HepG2 (cell line): ENCODE measurements around the gene YBX2. TPM values are rescaled to one million over a fixed set of nuclear protein-coding genes. Genes with fewer than 3 reads are reported as not detected.

Experiments used
- CCDC6 ChIP-seq: sonication (generic); formaldehyde crosslinking; IDR thresholded peaks from 2 replicates; pipeline ENCODE4 v1.8.1; 2022; ENCODE audit warnings: mild to moderate bottlenecking, missing genetic modification reagents, moderate library complexity
- GMEB2 ChIP-seq: IDR thresholded peaks from 2 replicates; pipeline ENCODE4 v1.6.1; 2016; ENCODE audit warnings: missing biosample characterization, missing genetic modification reagents, low read depth
- POLR2G ChIP-seq: fragments of 200-400 bp; formaldehyde crosslinking; IDR thresholded peaks from 2 replicates; pipeline ENCODE4 v1.6.1; 2018; ENCODE audit warnings: mild to moderate bottlenecking, low read depth, low read length, moderate library complexity
- RARA ChIP-seq: IDR thresholded peaks from 2 replicates; pipeline ENCODE4 v1.6.1; 2016; ENCODE audit warnings: missing genetic modification reagents, missing compliant biosample characterization
- SMARCE1 ChIP-seq: fragments of 450-650 bp; IDR thresholded peaks from 2 replicates; pipeline ENCODE4 v1.6.1; 2017; ENCODE audit warnings: borderline replicate concordance
- STAT5B ChIP-seq: sonication (generic); formaldehyde crosslinking; IDR thresholded peaks from 2 replicates; pipeline ENCODE4 v1.4.0; 2020; ENCODE audit warnings: missing genetic modification reagents
- ZNF318 ChIP-seq: sonication (generic); formaldehyde crosslinking; IDR thresholded peaks from 2 replicates; pipeline ENCODE4 v1.4.0; 2020; ENCODE audit warnings: mild to moderate bottlenecking, missing genetic modification reagents
- ZNF749 ChIP-seq: sonication (generic); formaldehyde crosslinking; IDR thresholded peaks from 2 replicates; pipeline ENCODE4 v1.8.0; 2022; ENCODE audit warnings: mild to moderate bottlenecking, missing genetic modification reagents, moderate library complexity, borderline replicate concordance
- ZSCAN31 ChIP-seq: sonication (generic); formaldehyde crosslinking; IDR thresholded peaks from 2 replicates; pipeline ENCODE4 v1.5.0; 2020; ENCODE audit warnings: low read depth, mild to moderate bottlenecking, missing genetic modification reagents
- polyA plus RNA-seq, 8 experiments: library from polyadenylated mRNA; depleted of rRNA in 3 of 8; stranded (reverse) in 7 of 8; unstranded in 1 of 8; fragments of >200 nt; fragmentation: Illumina TruSeq in 4 of 8; extraction: Trizol in 4 of 8; gene quantifications; 2 replicates each; pipeline versions ENCODE4 v1.2.1 to v1.2.3, GENCODE V29; 2011 to 2016; ENCODE audit warnings: low read depth in 4 of 8, missing spikeins in 1 of 8, mixed read lengths in 1 of 8; ENCODE audit not compliant: insufficient read depth in 1 of 8
- total RNA-seq, 5 experiments: library from RNA; depleted of rRNA; stranded (reverse); fragments of >200 nt; fragmentation: Illumina TruSeq; extraction: Trizol; gene quantifications; 2 replicates each; pipeline ENCODE4 v1.2.3, GENCODE V29; 2016; ENCODE audit warnings: low read depth in 1 of 5
- TF ChIP-seq, protein P1 (sequence below): sonication (generic); formaldehyde crosslinking; IDR thresholded peaks from 2 replicates; pipeline ENCODE4 v1.5.0; 2020; ENCODE audit warnings: mild to moderate bottlenecking, missing genetic modification reagents
- TF ChIP-seq, protein P2 (sequence below): sonication (generic); formaldehyde crosslinking; IDR thresholded peaks from 2 replicates; pipeline ENCODE4 v1.8.0; 2022; ENCODE audit warnings: missing genetic modification reagents, mild to moderate bottlenecking, inconsistent platforms, borderline replicate concordance
- TF ChIP-seq, protein P3 (sequence below): sonication (generic); formaldehyde crosslinking; conservative IDR thresholded peaks from 2 replicates; pipeline ENCODE4 v1.4.0; 2020; ENCODE audit warnings: missing genetic modification reagents

Gene YBX2
- total and polyA plus RNA-seq, 2 of the 13 experiments (the other 11 are each of a cell fraction or from before 2014, with no cell fraction given) = 0.12 to 0.22 TPM

GRCh38 chr17:7329374-7329996 is 35.0 kb upstream of the YBX2 start (continued):
- TF ChIP-seq, protein P1, sequence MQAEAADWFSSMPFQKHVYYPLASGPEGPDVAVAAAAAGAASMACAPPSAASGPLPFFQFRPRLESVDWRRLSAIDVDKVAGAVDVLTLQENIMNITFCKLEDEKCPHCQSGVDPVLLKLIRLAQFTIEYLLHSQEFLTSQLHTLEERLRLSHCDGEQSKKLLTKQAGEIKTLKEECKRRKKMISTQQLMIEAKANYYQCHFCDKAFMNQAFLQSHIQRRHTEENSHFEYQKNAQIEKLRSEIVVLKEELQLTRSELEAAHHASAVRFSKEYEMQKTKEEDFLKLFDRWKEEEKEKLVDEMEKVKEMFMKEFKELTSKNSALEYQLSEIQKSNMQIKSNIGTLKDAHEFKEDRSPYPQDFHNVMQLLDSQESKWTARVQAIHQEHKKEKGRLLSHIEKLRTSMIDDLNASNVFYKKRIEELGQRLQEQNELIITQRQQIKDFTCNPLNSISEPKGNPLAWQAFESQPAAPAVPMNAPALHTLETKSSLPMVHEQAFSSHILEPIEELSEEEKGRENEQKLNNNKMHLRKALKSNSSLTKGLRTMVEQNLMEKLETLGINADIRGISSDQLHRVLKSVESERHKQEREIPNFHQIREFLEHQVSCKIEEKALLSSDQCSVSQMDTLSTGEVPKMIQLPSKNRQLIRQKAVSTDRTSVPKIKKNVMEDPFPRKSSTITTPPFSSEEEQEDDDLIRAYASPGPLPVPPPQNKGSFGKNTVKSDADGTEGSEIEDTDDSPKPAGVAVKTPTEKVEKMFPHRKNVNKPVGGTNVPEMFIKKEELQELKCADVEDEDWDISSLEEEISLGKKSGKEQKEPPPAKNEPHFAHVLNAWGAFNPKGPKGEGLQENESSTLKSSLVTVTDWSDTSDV = 0 out of 2 replicates have a peak, but pooled peaks have one; percentile 78
- no peak for TF ChIP-seq CCDC6
- TF ChIP-seq, protein P2, sequence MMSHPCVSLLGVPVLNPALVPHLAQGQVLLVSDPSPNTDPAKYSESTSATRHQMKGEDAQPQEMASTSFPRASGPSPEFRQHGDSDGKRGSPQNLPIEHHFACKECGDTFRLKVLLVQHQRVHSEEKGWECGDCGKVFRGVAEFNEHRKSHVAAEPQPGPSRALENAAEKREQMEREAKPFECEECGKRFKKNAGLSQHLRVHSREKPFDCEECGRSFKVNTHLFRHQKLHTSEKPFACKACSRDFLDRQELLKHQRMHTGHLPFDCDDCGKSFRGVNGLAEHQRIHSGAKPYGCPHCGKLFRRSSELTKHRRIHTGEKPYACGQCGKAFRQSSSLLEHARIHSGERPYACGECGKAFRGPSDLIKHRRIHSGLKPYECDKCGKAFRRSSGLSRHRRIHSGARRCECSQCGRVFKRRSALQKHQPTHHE = 0 out of 2 replicates have a peak, but pooled peaks have one; percentile 26
- no peak for TF ChIP-seq SMARCE1
- peak; percentile 83 for TF ChIP-seq POLR2G
- TF ChIP-seq RARA (CRISPR knock-in tag) = peak; percentile 26; the same call in 1 of the 2 replicates
- TF ChIP-seq ZNF749 = no peak
- TF ChIP-seq, protein P3, sequence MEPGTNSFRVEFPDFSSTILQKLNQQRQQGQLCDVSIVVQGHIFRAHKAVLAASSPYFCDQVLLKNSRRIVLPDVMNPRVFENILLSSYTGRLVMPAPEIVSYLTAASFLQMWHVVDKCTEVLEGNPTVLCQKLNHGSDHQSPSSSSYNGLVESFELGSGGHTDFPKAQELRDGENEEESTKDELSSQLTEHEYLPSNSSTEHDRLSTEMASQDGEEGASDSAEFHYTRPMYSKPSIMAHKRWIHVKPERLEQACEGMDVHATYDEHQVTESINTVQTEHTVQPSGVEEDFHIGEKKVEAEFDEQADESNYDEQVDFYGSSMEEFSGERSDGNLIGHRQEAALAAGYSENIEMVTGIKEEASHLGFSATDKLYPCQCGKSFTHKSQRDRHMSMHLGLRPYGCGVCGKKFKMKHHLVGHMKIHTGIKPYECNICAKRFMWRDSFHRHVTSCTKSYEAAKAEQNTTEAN (CRISPR knock-in tag) = no peak
- no peak for TF ChIP-seq STAT5B (CRISPR knock-in tag)
- TF ChIP-seq ZSCAN31 (CRISPR knock-in tag) = peak; percentile 68; the same call in 1 of the 2 replicates
- no peak for TF ChIP-seq ZNF318 (CRISPR knock-in tag)
- no peak for TF ChIP-seq GMEB2 (CRISPR knock-in tag)
